GM21528 (cell line): Measurements from ENCODE around the gene CACNA2D1.

Experiments
- ATAC-seq: cut with Tn5 transposase; IDR thresholded peaks from one replicate; pipeline ENCODE4 v1.9.1; 2021; ENCODE audit warnings: mild to moderate bottlenecking, moderate library complexity; ENCODE audit not compliant: unreplicated experiment, low FRiP score

The CACNA2D1 gene

GRCh38 chr7:82244947-82245517 is 198.5 kb downstream of the CACNA2D1 start:
- no peak for ATAC-seq

GRCh38 chr7:82241356-82241755 is 202.2 kb downstream of the CACNA2D1 start:
- no peak for ATAC-seq

GRCh38 chr7:82235713-82236112 is 207.9 kb downstream of the CACNA2D1 start:
- no peak for ATAC-seq

GRCh38 chr7:82234457-82235049 is 209.0 kb downstream of the CACNA2D1 start:
- ATAC-seq, result no peak

- ATAC-seq, result no peak
Observed at GRCh38 chr7:82230811-82231581, 212.6 kb downstream of the CACNA2D1 start.

GRCh38 chr7:82229164-82229563 is 214.4 kb downstream of the CACNA2D1 start:
- ATAC-seq, result no peak

GRCh38 chr7:82226191-82226590 is 217.4 kb downstream of the CACNA2D1 start:
- ATAC-seq, result no peak

GRCh38 chr7:82224529-82224928 is 219.0 kb downstream of the CACNA2D1 start:
- ATAC-seq, result no peak

- ATAC-seq, result no peak
Observed at GRCh38 chr7:82223580-82223979, 220.0 kb downstream of the CACNA2D1 start.

- ATAC-seq, result no peak
Observed at GRCh38 chr7:82221152-82221674, 222.4 kb downstream of the CACNA2D1 start.

- ATAC-seq, result no peak
Observed at GRCh38 chr7:82212466-82212865, 231.1 kb downstream of the CACNA2D1 start.

- no peak for ATAC-seq
Observed at GRCh38 chr7:82211333-82211732, 232.2 kb downstream of the CACNA2D1 start.

GRCh38 chr7:82210416-82211184 is 233.0 kb downstream of the CACNA2D1 start:
- no peak for ATAC-seq

- no peak for ATAC-seq
Observed at GRCh38 chr7:82209179-82209747, 234.3 kb downstream of the CACNA2D1 start.

GRCh38 chr7:82204694-82205093 is 238.9 kb downstream of the CACNA2D1 start:
- ATAC-seq, result no peak

GRCh38 chr7:82202965-82203364 is 240.6 kb downstream of the CACNA2D1 start:
- ATAC-seq, result no peak

GRCh38 chr7:82202107-82202506 is 241.5 kb downstream of the CACNA2D1 start:
- no peak for ATAC-seq

- ATAC-seq, result no peak
Observed at GRCh38 chr7:82200601-82201000, 243.0 kb downstream of the CACNA2D1 start.

- ATAC-seq, result no peak
Observed at GRCh38 chr7:82194016-82194643, 249.4 kb downstream of the CACNA2D1 start.

- ATAC-seq, result no peak
Observed at GRCh38 chr7:82188636-82189035, 254.9 kb downstream of the CACNA2D1 start.
